MM.1S (cell line): ENCODE measurements around the gene ABCC4.

Source experiments
- EZH2 ChIP-seq: fragments of 300-600 bp; sonication (generic); optimal IDR thresholded peaks from 2 replicates; pipeline ENCODE3; 2017; ENCODE audit warnings: low read depth, mild to moderate bottlenecking, antibody characterized with exemption, low read length, mixed read lengths
- EZH2phosphoT487 ChIP-seq: fragments of 300-600 bp; sonication (generic); IDR thresholded peaks from 2 replicates; pipeline ENCODE4 v1.6.1; 2018; ENCODE audit warnings: antibody characterized with exemption, low read length
- TF ChIP-seq, protein P1 (sequence below): fragments of 300-600 bp; sonication (generic); IDR thresholded peaks from 2 replicates; pipeline ENCODE4 v1.5.1; 2016; ENCODE audit warnings: antibody characterized with exemption, low read length, mixed read lengths

DNA sequence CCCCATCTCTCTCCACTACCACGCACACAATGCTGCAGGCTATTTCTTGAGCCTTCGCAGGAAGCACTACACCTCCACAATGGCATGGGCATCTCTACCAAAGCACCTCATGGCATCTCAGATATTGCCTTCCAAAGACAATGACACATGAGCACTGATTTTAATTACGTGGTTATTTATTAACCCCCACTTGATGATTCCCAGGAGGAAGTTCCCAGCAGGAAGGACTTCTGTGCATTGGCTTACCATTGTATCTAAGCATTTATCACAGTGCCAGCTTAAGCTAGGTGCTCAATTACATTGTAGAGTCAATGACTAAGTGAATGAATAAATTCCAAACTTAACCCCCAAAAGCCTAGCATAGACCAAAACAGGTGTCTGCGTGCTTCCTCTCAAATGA is 101.4 kb downstream of the ABCC4 start:
- TF ChIP-seq, protein P1, sequence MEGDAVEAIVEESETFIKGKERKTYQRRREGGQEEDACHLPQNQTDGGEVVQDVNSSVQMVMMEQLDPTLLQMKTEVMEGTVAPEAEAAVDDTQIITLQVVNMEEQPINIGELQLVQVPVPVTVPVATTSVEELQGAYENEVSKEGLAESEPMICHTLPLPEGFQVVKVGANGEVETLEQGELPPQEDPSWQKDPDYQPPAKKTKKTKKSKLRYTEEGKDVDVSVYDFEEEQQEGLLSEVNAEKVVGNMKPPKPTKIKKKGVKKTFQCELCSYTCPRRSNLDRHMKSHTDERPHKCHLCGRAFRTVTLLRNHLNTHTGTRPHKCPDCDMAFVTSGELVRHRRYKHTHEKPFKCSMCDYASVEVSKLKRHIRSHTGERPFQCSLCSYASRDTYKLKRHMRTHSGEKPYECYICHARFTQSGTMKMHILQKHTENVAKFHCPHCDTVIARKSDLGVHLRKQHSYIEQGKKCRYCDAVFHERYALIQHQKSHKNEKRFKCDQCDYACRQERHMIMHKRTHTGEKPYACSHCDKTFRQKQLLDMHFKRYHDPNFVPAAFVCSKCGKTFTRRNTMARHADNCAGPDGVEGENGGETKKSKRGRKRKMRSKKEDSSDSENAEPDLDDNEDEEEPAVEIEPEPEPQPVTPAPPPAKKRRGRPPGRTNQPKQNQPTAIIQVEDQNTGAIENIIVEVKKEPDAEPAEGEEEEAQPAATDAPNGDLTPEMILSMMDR = no peak
- TF ChIP-seq EZH2 (no peak), EZH2phosphoT487 (no peak)
